ENCODE measurements around the gene GDPD3. TPM values are rescaled to one million over a fixed set of nuclear protein-coding genes. Genes with fewer than 3 reads are reported as not detected.
A peak's percentile ranks its signal among the peaks of the same experiment; 100 is the strongest.

Gene GDPD3
- total and polyA plus RNA-seq, 2 of the 13 experiments (the other 11 are each of a cell fraction or from before 2014, with no cell fraction given): 18.7 to 20.6 TPM

DNA sequence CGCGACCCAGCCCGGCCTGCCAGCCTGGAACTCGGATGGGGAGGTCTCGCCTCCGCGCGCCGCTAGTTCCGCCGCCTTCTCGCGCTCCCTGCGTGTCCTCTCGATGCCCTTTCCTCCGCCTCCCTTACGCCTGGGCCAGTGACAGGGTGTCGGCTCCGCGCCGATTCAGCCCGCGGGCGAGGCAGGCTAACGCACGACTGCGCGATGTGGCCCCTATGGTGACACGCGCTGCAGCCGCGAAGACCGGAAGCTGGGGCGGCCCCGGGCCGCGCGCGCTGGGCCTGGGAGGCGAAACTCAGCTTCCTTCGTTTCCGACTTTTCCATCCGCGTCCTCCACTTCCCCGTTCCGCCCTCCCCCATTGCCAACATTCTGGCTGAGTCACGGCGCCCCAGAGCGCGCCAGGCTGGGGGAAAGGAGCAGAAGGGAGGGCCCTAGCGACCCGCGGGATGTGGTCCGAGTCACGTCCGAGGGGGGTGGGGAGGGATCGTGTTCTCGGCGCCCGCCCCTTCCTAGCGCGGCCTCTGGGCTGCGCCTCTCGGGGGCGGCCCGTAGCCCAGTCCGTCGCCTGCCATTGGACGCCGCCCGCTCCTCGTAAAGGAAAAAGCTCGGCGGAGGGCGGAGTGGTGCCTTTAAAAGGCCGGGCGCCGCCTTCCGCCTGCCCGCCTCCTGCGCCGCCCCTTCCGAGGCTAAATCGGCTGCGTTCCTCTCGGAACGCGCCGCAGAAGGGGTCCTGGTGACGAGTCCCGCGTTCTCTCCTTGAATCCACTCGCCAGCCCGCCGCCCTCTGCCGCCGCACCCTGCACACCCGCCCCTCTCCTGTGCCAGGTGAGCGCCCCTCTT is 48.0 kb downstream of the GDPD3 start, which contains the start of gene ALDOA (continued):
- TF ChIP-seq ZBTB21 (CRISPR knock-in tag; IDR thresholded peaks at IDR 0.05) (no peak; the same call in 1 of the 2 replicates), NFIB (CRISPR knock-in tag; IDR thresholded peaks at IDR 0.05; ENCODE audit: borderline replicate concordance) (no peak), MTF2 (CRISPR knock-in tag; IDR thresholded peaks at IDR 0.05; ENCODE audit: borderline replicate concordance) (peak; percentile 99; the same call in 1 of the 2 replicates), RARA (CRISPR knock-in tag; IDR thresholded peaks at IDR 0.05) (peak; percentile 73), TOE1 (CRISPR knock-in tag; IDR thresholded peaks at IDR 0.05) (peak; percentile 74; the same call in 1 of the 2 replicates), MAFF (IDR thresholded peaks at IDR 0.05; ENCODE audit: low read depth, low read length) (peak; percentile 68; the same call in 1 of the 2 replicates), CCDC6 (CRISPR knock-in tag; IDR thresholded peaks at IDR 0.05) (no peak; the same call in 1 of the 2 replicates), ZFP1 (CRISPR knock-in tag; IDR thresholded peaks at IDR 0.05) (no peak), JDP2 (CRISPR knock-in tag; IDR thresholded peaks at IDR 0.05; ENCODE audit: borderline replicate concordance) (peak; percentile 30; the same call in 1 of the 2 replicates), ZNF510 (CRISPR knock-in tag; IDR thresholded peaks at IDR 0.05; ENCODE audit: low read depth) (peak; percentile 89; the same call in 1 of the 2 replicates), HDAC6 (IDR thresholded peaks at IDR 0.05; ENCODE audit: low read depth, low read length) (no peak), ZNF709 (CRISPR knock-in tag; IDR thresholded peaks at IDR 0.05) (peak; percentile 98), ATF7 (IDR thresholded peaks at IDR 0.05) (no peak), ATF7 (CRISPR knock-in tag; IDR thresholded peaks at IDR 0.05) (peak; percentile 75; the same call in 1 of the 2 replicates), ARNTL (CRISPR knock-in tag; IDR thresholded peaks at IDR 0.05) (peak; percentile 81)
- TF ChIP-seq, protein P1, sequence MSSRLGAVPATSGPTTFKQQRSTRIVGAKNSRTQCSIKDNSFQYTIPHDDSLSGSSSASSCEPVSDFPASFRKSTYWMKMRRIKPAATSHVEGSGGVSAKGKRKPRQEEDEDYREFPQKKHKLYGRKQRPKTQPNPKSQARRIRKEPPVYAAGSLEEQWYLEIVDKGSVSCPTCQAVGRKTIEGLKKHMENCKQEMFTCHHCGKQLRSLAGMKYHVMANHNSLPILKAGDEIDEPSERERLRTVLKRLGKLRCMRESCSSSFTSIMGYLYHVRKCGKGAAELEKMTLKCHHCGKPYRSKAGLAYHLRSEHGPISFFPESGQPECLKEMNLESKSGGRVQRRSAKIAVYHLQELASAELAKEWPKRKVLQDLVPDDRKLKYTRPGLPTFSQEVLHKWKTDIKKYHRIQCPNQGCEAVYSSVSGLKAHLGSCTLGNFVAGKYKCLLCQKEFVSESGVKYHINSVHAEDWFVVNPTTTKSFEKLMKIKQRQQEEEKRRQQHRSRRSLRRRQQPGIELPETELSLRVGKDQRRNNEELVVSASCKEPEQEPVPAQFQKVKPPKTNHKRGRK (CRISPR knock-in tag; IDR thresholded peaks at IDR 0.05): peak; percentile 89
- TF ChIP-seq, protein P2, sequence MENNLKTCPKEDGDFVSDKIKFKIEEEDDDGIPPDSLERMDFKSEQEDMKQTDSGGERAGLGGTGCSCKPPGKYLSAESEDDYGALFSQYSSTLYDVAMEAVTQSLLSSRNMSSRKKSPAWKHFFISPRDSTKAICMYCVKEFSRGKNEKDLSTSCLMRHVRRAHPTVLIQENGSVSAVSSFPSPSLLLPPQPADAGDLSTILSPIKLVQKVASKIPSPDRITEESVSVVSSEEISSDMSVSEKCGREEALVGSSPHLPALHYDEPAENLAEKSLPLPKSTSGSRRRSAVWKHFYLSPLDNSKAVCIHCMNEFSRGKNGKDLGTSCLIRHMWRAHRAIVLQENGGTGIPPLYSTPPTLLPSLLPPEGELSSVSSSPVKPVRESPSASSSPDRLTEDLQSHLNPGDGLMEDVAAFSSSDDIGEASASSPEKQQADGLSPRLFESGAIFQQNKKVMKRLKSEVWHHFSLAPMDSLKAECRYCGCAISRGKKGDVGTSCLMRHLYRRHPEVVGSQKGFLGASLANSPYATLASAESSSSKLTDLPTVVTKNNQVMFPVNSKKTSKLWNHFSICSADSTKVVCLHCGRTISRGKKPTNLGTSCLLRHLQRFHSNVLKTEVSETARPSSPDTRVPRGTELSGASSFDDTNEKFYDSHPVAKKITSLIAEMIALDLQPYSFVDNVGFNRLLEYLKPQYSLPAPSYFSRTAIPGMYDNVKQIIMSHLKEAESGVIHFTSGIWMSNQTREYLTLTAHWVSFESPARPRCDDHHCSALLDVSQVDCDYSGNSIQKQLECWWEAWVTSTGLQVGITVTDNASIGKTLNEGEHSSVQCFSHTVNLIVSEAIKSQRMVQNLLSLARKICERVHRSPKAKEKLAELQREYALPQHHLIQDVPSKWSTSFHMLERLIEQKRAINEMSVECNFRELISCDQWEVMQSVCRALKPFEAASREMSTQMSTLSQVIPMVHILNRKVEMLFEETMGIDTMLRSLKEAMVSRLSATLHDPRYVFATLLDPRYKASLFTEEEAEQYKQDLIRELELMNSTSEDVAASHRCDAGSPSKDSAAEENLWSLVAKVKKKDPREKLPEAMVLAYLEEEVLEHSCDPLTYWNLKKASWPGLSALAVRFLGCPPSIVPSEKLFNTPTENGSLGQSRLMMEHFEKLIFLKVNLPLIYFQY (CRISPR knock-in tag; IDR thresholded peaks at IDR 0.05; ENCODE audit: borderline replicate concordance): peak; percentile 93; the same call in 1 of the 2 replicates
- TF ChIP-seq, protein P3, sequence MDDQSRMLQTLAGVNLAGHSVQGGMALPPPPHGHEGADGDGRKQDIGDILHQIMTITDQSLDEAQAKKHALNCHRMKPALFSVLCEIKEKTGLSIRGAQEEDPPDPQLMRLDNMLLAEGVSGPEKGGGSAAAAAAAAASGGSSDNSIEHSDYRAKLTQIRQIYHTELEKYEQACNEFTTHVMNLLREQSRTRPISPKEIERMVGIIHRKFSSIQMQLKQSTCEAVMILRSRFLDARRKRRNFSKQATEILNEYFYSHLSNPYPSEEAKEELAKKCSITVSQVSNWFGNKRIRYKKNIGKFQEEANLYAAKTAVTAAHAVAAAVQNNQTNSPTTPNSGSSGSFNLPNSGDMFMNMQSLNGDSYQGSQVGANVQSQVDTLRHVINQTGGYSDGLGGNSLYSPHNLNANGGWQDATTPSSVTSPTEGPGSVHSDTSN (CRISPR knock-in tag; IDR thresholded peaks at IDR 0.05; ENCODE audit: borderline replicate concordance): 0 out of 2 replicates have a peak, but pooled peaks have one; percentile 31

All from HepG2 (cell line).